ENCODE measurements around the gene PXDN.

The PXDN gene

DNA sequence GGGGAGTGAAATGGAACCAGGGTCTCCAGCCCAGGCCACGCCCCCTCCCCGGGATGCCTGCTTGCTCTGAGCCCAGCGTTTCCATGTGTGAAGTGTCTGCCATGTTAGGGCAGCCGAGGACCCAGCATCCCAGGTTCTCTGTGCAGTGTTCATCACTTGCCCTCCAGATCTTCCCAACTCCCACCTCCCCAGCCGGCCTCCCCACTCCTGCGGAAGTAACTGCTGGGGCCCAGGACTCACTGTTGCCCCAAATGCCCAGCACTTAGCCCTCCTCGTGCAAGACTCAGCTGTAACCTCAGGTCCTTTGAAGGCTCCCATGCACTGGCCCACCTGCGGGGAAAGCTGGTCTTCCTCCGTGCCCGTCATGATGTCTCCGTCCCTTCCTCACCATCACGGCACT lies 9.7 kb upstream of the PXDN start:
- DNase-seq = no peak

DNA sequence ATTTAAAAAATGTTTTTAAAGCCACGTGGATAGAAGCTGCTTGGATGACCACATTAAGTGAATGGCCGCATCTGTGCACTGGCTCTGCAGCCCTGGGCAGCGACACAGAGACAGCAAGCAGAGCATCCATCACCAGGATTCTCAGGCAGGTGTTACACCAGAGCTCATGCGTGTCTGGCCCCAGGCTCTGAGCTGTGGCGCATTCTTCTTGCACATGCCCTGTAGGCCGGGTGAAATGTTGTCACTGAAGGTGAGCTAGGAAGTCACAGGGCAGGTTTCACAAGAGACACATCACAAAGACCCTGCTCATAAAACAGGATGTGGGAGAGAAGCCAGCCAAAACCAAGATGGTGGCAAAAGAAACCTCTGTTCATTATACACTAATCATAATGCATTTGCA lies 8.4 kb upstream of the PXDN start:
- no peak for DNase-seq

DNA sequence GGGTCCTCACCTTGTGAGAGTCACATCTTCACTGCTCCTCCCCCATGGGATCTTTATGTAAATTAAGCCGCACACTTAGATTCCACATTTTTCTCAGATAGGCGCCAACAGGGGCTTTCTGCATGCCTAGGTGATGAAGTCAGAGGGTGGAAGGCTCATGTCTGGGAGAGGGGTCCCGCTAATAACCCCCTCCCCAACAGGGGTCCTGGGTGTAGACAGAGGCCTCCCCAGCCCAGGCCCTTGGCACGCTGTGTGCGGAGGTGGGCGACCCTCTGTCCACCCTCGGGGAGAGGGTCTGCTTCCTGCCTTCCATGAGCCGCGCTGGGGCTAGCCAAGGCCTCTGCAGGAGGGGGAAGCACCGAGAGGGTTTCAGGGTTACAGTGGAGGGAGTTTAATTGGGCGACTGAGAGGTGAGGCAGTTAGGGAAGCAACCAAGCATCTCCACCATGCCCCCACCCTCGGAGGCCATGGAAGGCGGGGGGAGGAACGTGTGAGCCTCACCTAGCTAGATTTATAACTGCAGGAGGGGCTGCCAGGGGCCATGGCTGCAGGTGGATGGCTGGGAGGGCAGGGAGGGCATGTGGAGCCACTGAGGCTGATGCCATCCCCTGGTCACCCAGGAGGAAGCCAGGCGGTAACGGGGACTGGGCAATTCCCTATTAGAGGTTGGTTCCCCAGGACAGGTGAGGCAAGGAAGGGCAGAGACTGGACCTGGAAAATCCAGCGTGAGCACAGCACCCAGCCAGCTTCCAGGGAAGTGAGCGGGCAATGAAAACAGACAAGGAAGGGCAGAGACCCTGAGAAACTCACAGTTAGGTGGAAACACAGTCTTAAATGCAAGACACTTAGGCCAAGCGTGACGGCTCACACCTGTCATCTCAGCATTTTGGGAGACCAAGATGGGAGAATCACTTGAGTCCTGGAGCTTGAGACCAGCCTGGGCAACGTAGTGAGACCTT lies 7.7 kb upstream of the PXDN start:
- DNase-seq = no peak

DNA sequence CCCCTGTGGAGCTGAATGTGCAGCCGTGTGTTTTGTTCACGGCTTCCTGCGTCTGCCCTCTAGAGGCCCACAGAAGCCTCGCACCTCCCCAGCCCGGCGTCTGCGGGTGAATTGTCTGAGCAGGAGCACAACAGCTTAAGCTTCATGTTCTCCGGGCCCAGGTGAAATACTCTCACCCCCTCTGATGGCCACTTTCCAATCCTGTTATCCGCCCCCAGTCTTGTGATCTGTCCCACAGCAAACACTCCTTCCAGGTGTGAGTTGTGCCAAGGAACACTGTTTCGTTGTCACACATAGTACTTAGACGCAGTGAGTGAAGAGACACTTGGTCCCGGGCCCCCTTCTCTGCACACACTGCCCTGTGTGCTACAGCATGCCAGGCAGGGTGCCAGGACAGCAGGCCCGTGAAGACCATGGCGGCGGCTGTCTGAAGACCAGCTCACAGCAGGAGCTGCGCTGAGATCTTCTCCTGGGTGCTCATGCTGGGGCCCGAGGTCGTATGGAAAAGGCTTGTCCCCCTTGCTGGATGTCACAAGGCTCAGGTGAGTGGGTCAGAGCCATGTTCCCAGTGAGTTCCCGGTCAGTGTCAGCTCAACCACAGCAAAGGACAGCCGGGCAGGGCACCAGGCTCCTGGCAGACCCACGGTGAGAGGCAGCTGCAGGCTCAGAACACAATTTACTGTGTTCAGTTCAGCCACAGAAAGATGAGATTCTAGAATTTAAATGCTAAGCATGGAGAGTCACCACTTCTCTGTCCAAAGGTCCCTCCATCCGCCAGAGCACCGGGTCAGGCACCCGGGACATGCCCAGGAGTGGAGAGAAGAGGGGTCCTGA lies 6.8 kb upstream of the PXDN start:
- DNase-seq = peak; percentile 62

DNA sequence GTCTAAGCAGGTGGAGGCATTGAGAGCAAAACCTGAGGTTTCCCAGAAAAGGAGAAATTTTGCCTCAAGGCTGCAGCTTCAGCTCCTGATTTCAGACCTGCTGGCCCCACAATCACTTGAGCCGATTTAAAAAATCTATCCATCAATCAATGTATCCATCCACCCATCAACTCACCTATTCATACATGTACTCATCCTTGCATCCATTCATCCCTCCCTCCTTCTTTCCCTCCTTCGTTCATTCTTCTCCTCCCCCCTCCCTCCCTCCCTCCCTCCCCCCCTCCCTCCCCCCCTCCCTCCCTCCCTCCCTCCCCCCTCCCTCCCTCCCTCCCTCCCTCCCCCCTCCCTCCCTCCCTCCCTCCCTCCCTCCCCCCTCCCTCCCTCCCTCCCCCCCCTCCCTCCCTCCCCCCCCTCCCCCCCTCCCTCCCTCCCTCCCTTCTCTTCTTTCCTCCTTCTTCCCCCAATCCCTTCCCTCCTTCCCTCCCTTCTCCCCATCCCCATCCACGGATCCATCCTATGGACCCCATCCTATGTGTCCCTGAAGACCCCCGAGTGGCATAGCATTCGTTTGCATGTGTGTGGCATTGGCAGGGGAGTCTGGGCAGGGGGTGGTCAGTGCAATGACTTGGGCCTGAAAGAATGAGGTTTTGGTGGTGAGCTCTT lies 6.1 kb upstream of the PXDN start:
- DNase-seq = no peak

- DNase-seq = no peak
Observed at GRCh38 chr2:1749489-1750119, 5.3 kb upstream of the PXDN start.

DNA sequence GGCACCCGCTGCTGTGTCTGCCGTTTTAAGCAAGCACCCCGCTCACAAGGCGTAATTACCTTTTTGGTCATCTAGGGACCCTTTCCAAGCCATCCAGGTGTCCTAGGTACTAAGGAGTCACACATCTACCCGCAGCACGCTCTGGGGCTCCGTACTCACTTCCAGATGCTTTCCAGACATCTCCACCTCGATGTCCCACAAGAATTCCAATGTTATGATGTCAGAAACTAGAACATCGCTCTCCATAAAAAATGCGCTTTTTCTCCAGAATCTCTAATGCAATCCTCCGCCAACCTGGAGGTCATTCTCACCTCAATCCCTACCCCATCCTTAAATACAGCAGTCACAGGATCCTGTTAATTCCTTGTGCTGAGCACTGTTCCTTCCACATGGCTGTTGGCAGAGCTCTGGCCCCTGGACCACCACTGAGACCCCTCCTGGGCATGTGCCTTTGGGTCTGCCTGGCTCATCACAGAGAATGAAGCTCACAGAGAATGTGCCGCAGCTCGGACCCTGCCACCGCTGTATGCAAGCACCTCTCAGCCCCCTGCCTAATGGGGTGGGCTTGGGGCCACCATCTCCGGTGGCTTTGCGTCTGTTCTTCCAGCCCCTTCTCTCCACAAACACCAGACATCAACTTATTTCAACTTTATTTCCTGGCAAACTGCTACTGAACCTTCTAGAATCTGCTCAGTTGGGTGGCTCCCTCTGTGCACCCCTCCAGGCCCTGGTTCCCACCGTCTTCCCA lies 4.6 kb upstream of the PXDN start:
- no peak for DNase-seq

DNA sequence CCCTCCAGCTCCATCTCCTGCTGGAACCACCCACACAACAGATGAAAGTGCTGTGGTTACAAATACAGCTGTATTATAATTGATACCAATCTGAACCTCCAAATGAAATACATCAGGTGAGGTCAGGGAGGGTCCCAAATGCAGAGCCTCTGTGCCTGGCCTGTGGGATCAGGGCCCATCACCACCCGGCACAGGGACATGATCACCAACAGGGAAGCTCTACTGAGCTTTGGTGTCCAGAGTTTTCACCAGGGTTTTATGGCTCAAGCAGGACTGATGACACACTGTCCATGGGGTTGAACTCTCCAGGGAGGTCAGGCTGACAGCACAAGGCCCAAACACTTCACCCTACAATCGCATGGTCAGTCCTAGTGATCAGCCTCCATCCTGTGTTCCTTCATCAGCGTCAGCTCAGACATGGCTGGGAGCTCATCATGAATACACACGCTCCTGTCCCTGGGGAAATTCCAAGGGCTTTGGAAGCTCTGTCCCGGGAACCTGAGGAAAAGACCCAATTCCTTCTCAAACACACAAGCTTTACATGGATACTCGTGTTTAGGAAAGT lies 3.9 kb upstream of the PXDN start:
- no peak for DNase-seq

- no peak for DNase-seq
Observed at GRCh38 chr2:1747065-1747941, 3.0 kb upstream of the PXDN start.

- DNase-seq = no peak
Observed at GRCh38 chr2:1746174-1747064, 2.1 kb upstream of the PXDN start.

GRCh38 chr2:1745171-1746023 lies 1.1 kb upstream of the PXDN start:
- DNase-seq = no peak

GRCh38 chr2:1744151-1744445 lies 217 bp downstream of the PXDN start:
- no peak for DNase-seq

GRCh38 chr2:1743396-1744150 lies 742 bp downstream of the PXDN start:
- peak; percentile 40 for DNase-seq

GRCh38 chr2:1742681-1743395 lies 1.5 kb downstream of the PXDN start:
- peak; percentile 91 for DNase-seq

GRCh38 chr2:1742301-1742680 lies 2.0 kb downstream of the PXDN start:
- no peak for DNase-seq

DNA sequence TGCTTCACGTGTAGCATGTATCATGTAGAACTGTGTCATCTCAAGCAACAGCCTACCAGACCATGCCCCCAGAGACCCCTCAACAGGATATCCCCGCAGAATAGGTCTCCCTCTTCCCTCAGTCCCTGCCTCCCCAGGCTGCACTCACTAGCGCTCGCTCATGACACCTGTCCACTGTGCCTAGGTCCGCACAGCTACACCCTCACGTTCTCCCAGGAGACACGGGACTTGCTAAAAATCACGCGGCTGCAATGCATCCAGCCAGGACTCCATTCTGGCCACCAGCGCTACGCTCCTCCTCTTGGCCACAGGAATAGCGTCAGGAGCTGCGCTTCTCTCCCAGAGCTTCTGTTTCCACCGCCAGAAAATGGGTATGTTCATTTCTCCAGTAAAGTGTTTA lies 2.5 kb downstream of the PXDN start:
- DNase-seq = no peak

Measured in NCI-H226 (cell line).